KMS-11 (cell line): ENCODE data around the gene MED22.

Source experiments
- H2AFZ ChIP-seq: fragments of 200-600 bp; sonication (generic); 2 replicates; pipeline ENCODE4 v1.6.1; 2016; ENCODE audit warnings: antibody characterized with exemption, mixed run types, low read depth
- H3K27ac ChIP-seq: fragments of 200-600 bp; sonication (generic); 2 replicates; pipeline ENCODE4 v1.6.1; 2016; ENCODE audit warnings: mild to moderate bottlenecking, mixed run types
- H3K27me3 ChIP-seq: fragments of 200-600 bp; sonication (generic); 2 replicates; pipeline ENCODE4 v1.6.1; 2017; ENCODE audit warnings: mild to moderate bottlenecking, low read depth, mixed run types, moderate library complexity; ENCODE audit not compliant: insufficient read depth
- H3K36me3 ChIP-seq: fragments of 200-600 bp; sonication (generic); 2 replicates; pipeline ENCODE4 v1.6.1; 2017; ENCODE audit warnings: mild to moderate bottlenecking, mixed run types; ENCODE audit not compliant: insufficient read depth
- H3K4me1 ChIP-seq: fragments of 200-600 bp; sonication (generic); 2 replicates; pipeline ENCODE4 v1.6.1; 2016; ENCODE audit warnings: mild to moderate bottlenecking, low read depth, mixed run types; ENCODE audit not compliant: poor library complexity, severe bottlenecking
- H3K4me2 ChIP-seq: fragments of 200-600 bp; sonication (generic); 2 replicates; pipeline ENCODE4 v1.7.0; 2016; ENCODE audit warnings: mild to moderate bottlenecking, mixed run types
- H3K4me3 ChIP-seq: fragments of 200-600 bp; sonication (generic); IDR thresholded peaks from 2 replicates; pipeline ENCODE4 v1.6.1; 2017; ENCODE audit warnings: low read depth, low read length, mixed read lengths; ENCODE audit not compliant: insufficient read depth
- H3K79me2 ChIP-seq: fragments of 200-600 bp; sonication (generic); 2 replicates; pipeline ENCODE4 v1.6.1; 2016; ENCODE audit warnings: low read depth, mixed run types; ENCODE audit not compliant: insufficient read depth
- H3K9ac ChIP-seq: fragments of 200-600 bp; sonication (generic); 2 replicates; pipeline ENCODE4 v1.6.1; 2016; ENCODE audit warnings: mild to moderate bottlenecking, mixed run types
- H4K20me1 ChIP-seq: fragments of 200-600 bp; sonication (generic); 2 replicates; pipeline ENCODE4 v1.6.1; 2016; ENCODE audit warnings: mild to moderate bottlenecking, mixed run types; ENCODE audit not compliant: insufficient read depth
- CTCF ChIP-seq: fragments of 200-600 bp; sonication (generic); conservative IDR thresholded peaks from 2 replicates; pipeline ENCODE4 v1.6.1; 2017; ENCODE audit warnings: low read depth, mild to moderate bottlenecking, antibody characterized with exemption, low read length, moderate library complexity, mixed read lengths

Gene MED22

GRCh38 chr9:133371261-133371711 is 23.4 kb upstream of the MED22 start:
- H3K27ac ChIP-seq = no peak overlapping the region
- 0 out of 2 replicates have a peak, but pooled peaks cover 3% of the 10 kb centered on the region for H4K20me1 ChIP-seq
- TF ChIP-seq CTCF = no peak
- H3K4me2 ChIP-seq = no peak overlapping the region
- no peaks in the 10 kb centered on the region for H3K27me3 ChIP-seq
- H3K4me1 ChIP-seq = peaks cover 10% of the 10 kb centered on the region
- no peak overlapping the region for H2AFZ ChIP-seq
- peaks cover 94% of the 10 kb centered on the region for H3K79me2 ChIP-seq
- H3K36me3 ChIP-seq = no peaks in the 10 kb centered on the region
- H3K4me3 ChIP-seq = no peak overlapping the region
- H3K9ac ChIP-seq = no peak overlapping the region

GRCh38 chr9:133370685-133371084 is 22.8 kb upstream of the MED22 start:
- Histone ChIP-seq H3K79me2 (peaks cover 95% of the 10 kb centered on the region), H3K4me3 (no peak overlapping the region), H3K27me3 (no peaks in the 10 kb centered on the region), H3K9ac (no peak overlapping the region), H3K36me3 (0 out of 2 replicates have a peak, but pooled peaks cover 3% of the 10 kb centered on the region), H3K27ac (no peak overlapping the region), H3K4me2 (no peak overlapping the region), H3K4me1 (peaks cover 10% of the 10 kb centered on the region), H2AFZ (no peak overlapping the region), H4K20me1 (0 out of 2 replicates have a peak, but pooled peaks cover 3% of the 10 kb centered on the region)
- TF ChIP-seq CTCF = no peak

- TF ChIP-seq CTCF = no peak
- H2AFZ ChIP-seq = no peak overlapping the region
- no peak overlapping the region for H3K4me3 ChIP-seq
- H3K79me2 ChIP-seq = peaks cover 87% of the 10 kb centered on the region
- no peak overlapping the region for H3K9ac ChIP-seq
- 0 out of 2 replicates have a peak, but pooled peaks cover 3% of the 10 kb centered on the region for H4K20me1 ChIP-seq
- H3K36me3 ChIP-seq = peaks cover 3% of the 10 kb centered on the region; the same call in 1 of the 2 replicates
- no peaks in the 10 kb centered on the region for H3K27me3 ChIP-seq
- no peak overlapping the region for H3K4me2 ChIP-seq
- no peak overlapping the region for H3K27ac ChIP-seq
- H3K4me1 ChIP-seq = peaks cover 10% of the 10 kb centered on the region
Measured at GRCh38 chr9:133369933-133370332, 22.0 kb upstream of the MED22 start.

- Histone ChIP-seq H4K20me1 (0 out of 2 replicates have a peak, but pooled peaks cover 3% of the 10 kb centered on the region), H3K36me3 (peaks cover 3% of the 10 kb centered on the region; the same call in 1 of the 2 replicates), H3K79me2 (peaks cover 82% of the 10 kb centered on the region), H3K27ac (no peak overlapping the region), H3K4me3 (no peak overlapping the region), H3K4me2 (no peak overlapping the region), H2AFZ (no peak overlapping the region), H3K9ac (no peak overlapping the region), H3K4me1 (peaks cover 7% of the 10 kb centered on the region), H3K27me3 (no peaks in the 10 kb centered on the region)
- no peak for TF ChIP-seq CTCF
Measured at GRCh38 chr9:133369422-133369821, 21.5 kb upstream of the MED22 start.
